Dedifferentiated amniotic fluid mesenchymal stem cell (primary cell): Measurements from ENCODE around the gene BCAS4.
"Not testable (repeated sequence)": the region's sequence is repeated elsewhere in the genome, so short reads cannot be mapped to it uniquely, and the experiment has no call there.

Source experiments
- DNase-seq: peaks from one replicate; pipeline ENCODE4 v3.0.0-alpha.2; 2016; ENCODE audit errors: extremely low spot score

BCAS4 gene

DNA sequence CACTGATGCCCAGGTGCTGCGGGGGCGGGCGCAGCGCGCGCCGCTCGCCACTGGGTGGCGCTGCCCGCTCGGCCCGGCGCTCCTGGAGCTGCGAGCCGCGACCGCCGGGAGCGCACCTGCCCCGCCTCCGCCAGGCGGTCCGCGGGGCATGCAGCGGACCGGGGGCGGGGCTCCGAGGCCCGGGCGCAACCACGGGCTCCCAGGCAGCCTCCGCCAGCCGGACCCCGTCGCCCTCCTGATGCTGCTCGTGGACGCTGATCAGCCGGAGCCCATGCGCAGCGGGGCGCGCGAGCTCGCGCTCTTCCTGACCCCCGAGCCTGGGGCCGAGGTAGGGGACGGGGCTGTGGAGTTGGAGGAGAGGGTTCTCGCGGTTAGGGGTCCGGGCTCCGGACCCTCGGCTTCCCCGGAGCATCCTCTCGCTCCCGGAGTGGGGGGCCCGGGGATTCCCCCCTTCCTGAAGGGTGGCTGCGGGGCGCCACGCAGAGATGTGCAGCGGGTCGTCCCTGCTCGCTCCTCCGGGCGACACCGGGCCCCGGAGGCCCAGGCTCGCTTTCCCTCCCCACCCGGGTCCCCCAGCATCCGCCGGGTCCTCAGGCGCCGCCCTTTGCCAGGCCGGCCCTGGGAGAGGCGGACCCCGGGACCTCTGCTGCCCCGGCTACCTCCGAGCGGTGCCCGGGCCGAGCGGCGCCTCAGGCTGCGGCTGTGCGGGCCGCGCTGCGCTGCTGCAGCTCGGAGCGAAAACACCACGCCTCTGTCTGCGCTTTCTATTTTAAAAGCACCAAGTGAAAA, at the start of gene BCAS4:
Gene BCAS4, plus strand, starts transcription at position 216 of the 789 bp plus-strand sequence. Its CDS starts 23 bp downstream, at position 239.
- DNase-seq: peak; percentile 60

- DNase-seq: no peak
Observed at GRCh38 chr20:50745634-50746137, 49.2 kb upstream of the BCAS4 start.

- no peak for DNase-seq
Observed at GRCh38 chr20:50746138-50746940, 48.5 kb upstream of the BCAS4 start.

DNA sequence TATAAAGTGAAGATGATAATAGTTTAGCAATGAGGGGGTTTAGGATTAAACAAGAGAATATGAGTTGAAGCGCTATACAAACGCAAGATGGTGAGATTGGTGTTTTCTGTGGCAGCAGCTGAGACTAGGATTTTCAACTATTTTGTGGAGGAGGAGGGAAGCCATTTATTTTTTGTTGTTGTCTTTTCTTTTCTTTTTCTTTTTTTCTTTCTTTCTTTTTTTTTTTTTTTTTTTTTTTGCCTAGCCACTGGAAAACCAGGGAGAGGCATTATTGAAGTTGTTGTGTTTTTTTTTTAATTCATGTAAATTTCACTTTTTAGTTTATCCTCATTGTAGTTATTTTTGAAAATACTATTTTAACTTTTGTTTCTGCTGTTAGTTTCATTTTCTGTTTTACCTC, 47.6 kb upstream of the BCAS4 start:
- no peak for DNase-seq

GRCh38 chr20:50750145-50750671, 44.7 kb upstream of the BCAS4 start:
- DNase-seq: no peak

DNA sequence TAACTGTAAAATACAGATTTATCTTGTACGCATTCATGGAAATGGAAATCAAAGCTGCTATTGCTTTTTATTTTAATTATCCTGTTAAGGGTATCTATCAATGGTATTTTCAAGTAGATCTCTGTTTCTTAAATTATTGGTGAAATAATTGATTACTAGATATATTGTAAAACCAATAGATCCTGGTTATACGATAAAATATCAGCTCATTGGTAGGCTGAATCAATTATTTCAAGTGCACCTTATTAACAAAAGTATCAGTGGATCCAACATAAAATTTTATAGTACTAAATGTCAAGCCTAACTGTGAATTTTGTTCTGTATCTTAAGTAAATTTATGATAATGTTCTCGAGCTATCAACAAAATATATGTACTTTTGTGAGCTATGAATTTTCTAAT, 41.7 kb upstream of the BCAS4 start:
- no peak for DNase-seq

DNA sequence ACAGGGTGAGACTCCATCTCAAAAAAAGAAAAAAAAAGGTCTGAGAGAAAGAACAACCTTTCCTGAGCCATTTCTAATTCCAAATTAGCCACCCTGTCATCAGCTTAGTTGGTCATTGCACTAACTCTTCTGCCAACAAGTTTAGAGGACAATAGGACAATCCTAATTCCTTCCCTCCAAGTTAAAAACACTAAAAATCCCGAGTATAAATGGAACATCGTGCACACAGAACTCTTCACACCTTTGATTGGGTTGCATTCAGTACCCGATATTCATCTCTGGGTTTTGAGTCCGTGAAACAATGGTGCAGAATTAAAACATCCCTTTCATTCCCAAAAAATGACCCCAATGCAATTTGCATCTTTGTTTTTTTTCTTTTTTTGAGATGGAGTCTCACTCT, 40.4 kb upstream of the BCAS4 start:
- no peak for DNase-seq

DNA sequence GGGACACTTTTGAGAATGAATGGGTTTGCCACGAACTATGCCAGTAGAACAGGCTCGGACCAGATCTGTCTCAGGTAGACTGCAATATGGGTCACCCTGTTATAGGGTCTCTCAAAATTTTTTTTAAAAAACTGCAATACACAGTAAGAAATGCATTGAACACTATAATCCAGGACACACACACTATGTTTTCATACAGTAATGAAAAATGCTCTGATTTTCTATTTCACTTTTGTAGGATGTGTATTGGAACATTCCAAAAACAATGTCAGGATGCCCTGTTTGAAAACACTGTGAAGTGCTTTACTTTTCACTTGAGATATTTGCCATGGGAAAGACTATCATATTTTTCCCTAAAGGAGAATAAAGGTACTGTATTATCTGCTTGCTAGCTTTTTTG, 38.4 kb upstream of the BCAS4 start:
- no peak for DNase-seq

GRCh38 chr20:50758469-50758868, 36.4 kb upstream of the BCAS4 start:
- DNase-seq: no peak

GRCh38 chr20:50758992-50759391, 35.9 kb upstream of the BCAS4 start:
- no peak for DNase-seq

DNA sequence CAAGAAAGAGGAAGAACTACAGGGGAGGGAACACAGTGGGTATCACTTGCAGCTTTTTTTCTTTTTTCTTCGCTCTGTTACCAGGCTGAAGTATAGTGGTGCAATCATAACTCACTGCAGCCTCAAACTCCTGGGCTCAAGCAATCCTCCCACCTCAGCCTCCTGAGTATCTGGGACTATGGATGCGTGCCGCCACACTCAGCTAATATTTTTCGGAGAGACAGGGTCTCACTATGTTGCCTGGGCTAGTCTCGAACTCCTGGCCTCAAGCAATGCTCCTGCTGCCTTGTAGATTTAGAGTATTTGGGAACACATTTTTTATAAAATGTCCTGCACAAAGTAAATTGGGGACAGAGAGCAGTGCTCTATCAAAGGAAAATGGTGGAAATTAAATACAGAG, 35.2 kb upstream of the BCAS4 start:
- no peak for DNase-seq

DNA sequence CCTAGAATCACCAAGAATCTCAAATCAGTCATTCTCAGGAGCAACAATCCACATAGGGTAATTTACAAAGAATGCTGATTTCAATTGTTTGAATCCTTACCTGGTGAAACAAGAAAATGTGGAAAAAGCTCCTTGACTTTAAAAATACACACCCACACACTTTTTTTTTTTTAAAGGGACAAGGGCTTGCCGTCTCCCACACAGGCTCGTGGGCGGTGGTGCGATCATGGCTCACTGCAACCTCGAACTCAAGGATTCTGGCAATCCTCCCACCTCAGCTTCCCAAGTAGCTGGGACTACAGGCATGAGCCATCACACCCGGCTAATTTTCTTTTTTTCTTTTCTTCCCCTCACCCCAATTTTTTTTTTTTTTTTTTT, 32.8 kb upstream of the BCAS4 start:
- peak; percentile 12 for DNase-seq

GRCh38 chr20:50762435-50763220, 32.2 kb upstream of the BCAS4 start:
- peak; percentile 39 for DNase-seq

GRCh38 chr20:50763550-50764458, 31.1 kb upstream of the BCAS4 start:
- DNase-seq: not testable (repeated sequence)

- DNase-seq: peak; percentile 6
Observed at GRCh38 chr20:50765251-50765650, 29.6 kb upstream of the BCAS4 start.

DNA sequence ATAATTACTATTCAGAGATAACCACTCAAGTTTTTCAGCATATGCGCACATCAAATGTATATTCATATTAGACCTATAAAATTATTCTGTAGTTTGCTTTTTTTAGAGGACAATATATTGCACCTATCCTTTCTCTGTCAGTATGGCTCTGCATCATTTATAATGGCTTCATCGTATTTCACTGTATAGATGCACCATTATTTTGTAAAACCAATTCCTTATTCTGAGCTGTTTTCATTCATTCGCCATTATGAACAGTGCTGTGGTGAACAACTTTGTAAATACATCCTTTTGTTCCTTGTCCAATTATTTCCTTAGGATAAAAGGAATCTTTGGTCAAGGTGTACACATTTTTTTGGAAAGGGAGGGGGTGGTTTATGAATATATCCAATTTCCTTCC, 29.2 kb upstream of the BCAS4 start:
- no peak for DNase-seq

GRCh38 chr20:50766955-50767809, 27.7 kb upstream of the BCAS4 start:
- DNase-seq: not testable (repeated sequence)

DNA sequence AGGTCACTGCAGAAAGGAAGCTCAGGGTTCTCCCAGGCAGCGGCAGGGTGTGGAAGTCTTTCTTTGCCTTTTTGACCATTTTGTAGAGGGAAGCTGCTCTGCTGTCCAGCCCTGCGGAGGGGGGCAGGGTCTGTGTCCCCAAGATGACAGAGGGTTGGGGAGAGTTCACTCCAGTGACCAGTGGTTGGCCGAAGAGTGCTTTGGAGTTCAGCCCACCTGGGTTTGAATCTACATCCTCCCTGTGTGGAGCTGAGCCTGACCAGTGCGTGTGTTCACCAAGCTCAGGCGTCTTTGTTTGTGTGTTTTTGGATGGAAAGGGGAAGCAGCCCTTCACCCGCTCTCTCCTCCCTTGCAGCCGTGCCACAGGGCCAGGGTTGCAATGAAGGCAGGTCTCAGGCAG, 25.9 kb upstream of the BCAS4 start:
- DNase-seq: not testable (repeated sequence)

DNA sequence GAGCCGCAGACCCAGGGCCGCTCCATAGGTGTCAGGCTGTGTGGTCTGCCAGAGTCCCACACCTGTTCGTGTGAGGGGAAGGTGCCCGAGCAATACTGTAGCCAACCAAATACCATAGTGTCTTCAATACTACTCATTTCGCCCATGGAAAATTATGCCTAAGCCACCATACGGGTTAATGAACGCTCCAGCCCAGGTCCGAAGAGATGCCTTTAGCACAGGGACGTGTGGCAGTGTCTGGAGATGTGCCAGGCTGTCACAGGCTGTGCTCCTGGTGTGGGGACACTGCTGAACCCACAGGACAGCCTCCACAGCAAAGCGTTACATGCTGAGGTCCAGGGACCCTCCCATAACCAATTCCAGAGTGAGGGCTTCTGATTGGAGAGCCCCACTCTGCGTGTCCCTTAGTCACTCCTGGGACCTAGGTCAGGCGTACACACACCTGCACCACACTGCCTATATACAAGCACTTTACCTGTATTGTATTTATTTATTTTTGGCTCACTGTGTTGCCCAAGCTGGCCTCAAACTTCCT, 25.2 kb upstream of the BCAS4 start:
- DNase-seq: not testable (repeated sequence)
